SK-N-SH (cell line): Measurements from ENCODE around the gene LBHD1. TPM values are rescaled to one million over a fixed set of nuclear protein-coding genes. Genes with fewer than 3 reads are reported as not detected.

Source experiments
- CTCF ChIA-PET: fragments of 300-600, 350-600 bp; formaldehyde crosslinking; extraction: SDS; loops from one replicate; lab custom pipeline; 2021; lab: Yijun Ruan, JAX
- POLR2A ChIA-PET: fragments of 350-600 bp; sonication (Branson Sonifier 250); formaldehyde crosslinking; extraction: SDS; loops from one replicate; lab custom pipeline; 2020; ENCODE audit warnings: antibody characterized with exemption, inconsistent platforms; lab: Yijun Ruan, JAX
- DNase-seq: peaks from one replicate; pipeline ENCODE4 v3.0.0; 2012
- H2AFZ ChIP-seq: fragments of 200-600 bp; sonication (generic); 2 replicates; pipeline ENCODE4 v1.8.1; 2016; ENCODE audit warnings: antibody characterized with exemption, mild to moderate bottlenecking, low read depth
- H3F3A ChIP-seq: fragments of 200-600 bp; sonication (generic); replicated peaks from 2 replicates; pipeline ENCODE3; 2016; ENCODE audit warnings: antibody characterized with exemption, mild to moderate bottlenecking; ENCODE audit not compliant: insufficient read depth
- H3K27ac ChIP-seq, 2 experiments: fragments of 200-500 bp in 1 of 2; fragments of 200-600 bp in 1 of 2; sonication (Bioruptor generic) in 1 of 2; sonication (generic), shearing (Covaris generic) in 1 of 2; 2 replicates each; pipeline versions ENCODE4 v1.5.1 to v1.6.1; 2014 to 2016; ENCODE audit warnings: low read depth in 2 of 2, inconsistent platforms in 1 of 2, low read length in 1 of 2, mild to moderate bottlenecking in 1 of 2, mixed read lengths in 1 of 2
- H3K27me3 ChIP-seq: fragments of 200-600 bp; sonication (generic), shearing (Covaris generic); 2 replicates; pipeline ENCODE4 v1.6.1; 2016; ENCODE audit warnings: mixed run types; ENCODE audit not compliant: insufficient read depth
- H3K36me3 ChIP-seq, 2 experiments: fragments of 200-500 bp in 1 of 2; fragments of 200-600 bp in 1 of 2; sonication (Bioruptor generic) in 1 of 2; sonication (generic) in 1 of 2; replicated peaks in 1 of 2; 2 replicates each; pipeline versions ENCODE3 to v1.5.1; 2014 to 2016; ENCODE audit warnings: low read length in 1 of 2, mild to moderate bottlenecking in 1 of 2; ENCODE audit not compliant: insufficient read depth in 2 of 2, control insufficient read depth in 1 of 2
- H3K4me1 ChIP-seq, 2 experiments: fragments of 200-500 bp in 1 of 2; fragments of 200-600 bp in 1 of 2; sonication (Bioruptor generic) in 1 of 2; sonication (generic), shearing (Covaris generic) in 1 of 2; 2 replicates each; pipeline versions ENCODE4 v1.5.1 to v1.6.1; 2014 to 2016; ENCODE audit warnings: low read depth in 1 of 2, low read length in 1 of 2, mixed run types in 1 of 2; ENCODE audit not compliant: insufficient read depth in 2 of 2, control insufficient read depth in 1 of 2
- H3K4me2 ChIP-seq: fragments of 200-600 bp; sonication (generic), shearing (Covaris generic); 2 replicates; pipeline ENCODE4 v1.6.1; 2017; ENCODE audit warnings: mixed run types
- H3K4me3 ChIP-seq, 2 experiments: fragments of 200-500 bp in 1 of 2; fragments of 200-600 bp in 1 of 2; sonication (Bioruptor generic) in 1 of 2; sonication (generic), shearing (Covaris generic) in 1 of 2; 2 replicates each; pipeline versions ENCODE4 v1.5.1 to v1.8.1; 2014 to 2016; ENCODE audit warnings: low read depth in 2 of 2, inconsistent platforms in 1 of 2, low read length in 1 of 2, mild to moderate bottlenecking in 1 of 2, mixed read lengths in 1 of 2, moderate library complexity in 1 of 2
- H3K79me2 ChIP-seq: fragments of 200-600 bp; sonication (generic); 2 replicates; pipeline ENCODE4 v1.8.1; 2017; ENCODE audit warnings: mild to moderate bottlenecking; ENCODE audit not compliant: insufficient read depth
- H3K9ac ChIP-seq: fragments of 200-600 bp; sonication (generic); 2 replicates; pipeline ENCODE4 v1.6.1; 2017; ENCODE audit warnings: mixed run types
- H3K9me2 ChIP-seq: fragments of 200-600 bp; sonication (generic); 2 replicates; pipeline ENCODE4 v1.6.1; 2017; ENCODE audit warnings: mixed run types
- H3K9me3 ChIP-seq: fragments of 200-600 bp; sonication (generic); 2 replicates; pipeline ENCODE4 v1.6.1; 2017; ENCODE audit warnings: mixed run types, mild to moderate bottlenecking, moderate library complexity
- H4K20me1 ChIP-seq: fragments of 200-600 bp; sonication (generic); 2 replicates; pipeline ENCODE4 v1.6.1; 2017; ENCODE audit warnings: mild to moderate bottlenecking, mixed run types; ENCODE audit not compliant: insufficient read depth
- CHD2 ChIP-seq: fragments of 150-350 bp; IDR thresholded peaks from 2 replicates; pipeline ENCODE4 v1.6.1; 2018; ENCODE audit warnings: low read length; ENCODE audit not compliant: partially characterized antibody
- EZH2phosphoT487 ChIP-seq: fragments of 200-600 bp; sonication (generic); IDR thresholded peaks from 2 replicates; pipeline ENCODE4 v1.6.1; 2017; ENCODE audit warnings: low read depth, mixed run types, mild to moderate bottlenecking, antibody characterized with exemption, moderate library complexity, borderline replicate concordance
- FOXJ3 ChIP-seq: sonication (generic); formaldehyde crosslinking; IDR thresholded peaks from 2 replicates; pipeline ENCODE4 v1.5.1; 2020; ENCODE audit warnings: mild to moderate bottlenecking, missing genetic modification reagents
- GABPA ChIP-seq: IDR thresholded peaks from 2 replicates; pipeline ENCODE4 v1.4.0; 2012; ENCODE audit warnings: low read depth, mild to moderate bottlenecking
- JUND ChIP-seq: IDR thresholded peaks from 2 replicates; pipeline ENCODE4 v1.4.0; 2012
- MEF2A ChIP-seq: IDR thresholded peaks from 2 replicates; pipeline ENCODE4 v1.4.0; 2012; ENCODE audit warnings: low read depth, borderline replicate concordance
- MXI1 ChIP-seq: IDR thresholded peaks from 2 replicates; pipeline ENCODE4 v1.6.1; 2012; ENCODE audit warnings: mild to moderate bottlenecking, low read depth, low read length, improper control_type of control experiment
- NFIC ChIP-seq: IDR thresholded peaks from 2 replicates; pipeline ENCODE4 v1.4.0; 2012; ENCODE audit warnings: borderline replicate concordance
- NRF1 ChIP-seq: IDR thresholded peaks from 2 replicates; pipeline ENCODE4 v1.6.1; 2012; ENCODE audit warnings: low read depth, mild to moderate bottlenecking, low read length
- RAD21 ChIP-seq: IDR thresholded peaks from 2 replicates; pipeline ENCODE4 v1.6.1; 2012; ENCODE audit warnings: mild to moderate bottlenecking, low read length
- RXRA ChIP-seq: IDR thresholded peaks from 2 replicates; pipeline ENCODE4 v1.4.0; 2012; ENCODE audit warnings: low read depth, mild to moderate bottlenecking, borderline replicate concordance
- SIN3A ChIP-seq: IDR thresholded peaks from 2 replicates; pipeline ENCODE4 v1.6.1; 2012; ENCODE audit warnings: low read depth, mild to moderate bottlenecking, low read length, moderate library complexity, borderline replicate concordance
- SMC3 ChIP-seq: IDR thresholded peaks from 2 replicates; pipeline ENCODE4 v1.6.1; 2012; ENCODE audit warnings: low read depth, low read length, improper control_type of control experiment
- TAF1 ChIP-seq: IDR thresholded peaks from 2 replicates; pipeline ENCODE4 v1.6.1; 2012; ENCODE audit warnings: low read depth, mild to moderate bottlenecking, low read length, moderate library complexity, borderline replicate concordance
- TCF12 ChIP-seq: IDR thresholded peaks from 2 replicates; pipeline ENCODE4 v1.4.0; 2012
- TEAD4 ChIP-seq: IDR thresholded peaks from 2 replicates; pipeline ENCODE4 v1.4.0; 2012; ENCODE audit warnings: mild to moderate bottlenecking, borderline replicate concordance; ENCODE audit not compliant: insufficient read depth
- YY1 ChIP-seq: IDR thresholded peaks from 2 replicates; pipeline ENCODE4 v1.4.0; 2012; ENCODE audit warnings: low read depth, mild to moderate bottlenecking
- WGBS: methylation state at CpG from one replicate; pipeline ENCODE4 v1.1.6; 2017; ENCODE audit warnings: low lambda C conversion rate; 5-methylcytosine and 5-hydroxymethylcytosine counted together
- polyA plus RNA-seq, 3 experiments: library from polyadenylated mRNA; depleted of rRNA; stranded (reverse); fragments of >200 nt; gene quantifications; 2 replicates each; pipeline ENCODE4 v1.2.3, GENCODE V29; 2012
- TF ChIP-seq, protein P1 (sequence below): IDR thresholded peaks from 2 replicates; pipeline ENCODE4 v1.6.1; 2012; ENCODE audit warnings: mild to moderate bottlenecking, low read depth, low read length, moderate library complexity
- TF ChIP-seq, protein P2 (sequence below): fragments of 150-350 bp; IDR thresholded peaks from 2 replicates; pipeline ENCODE4 v1.6.1; 2017; ENCODE audit warnings: antibody characterized with exemption, low read length, low read depth, borderline replicate concordance
- TF ChIP-seq, protein P3 (sequence below): IDR thresholded peaks from 2 replicates; pipeline ENCODE4; 2012
- TF ChIP-seq, protein P4 (sequence below): fragments of 200-600 bp; sonication (generic); IDR thresholded peaks from 2 replicates; pipeline ENCODE4 v1.6.1; 2017; ENCODE audit warnings: antibody characterized with exemption, mild to moderate bottlenecking, moderate library complexity
- TF ChIP-seq, protein P5 (sequence below): IDR thresholded peaks from 2 replicates; pipeline ENCODE4 v1.4.0; 2012; ENCODE audit warnings: low read depth, borderline replicate concordance

LBHD1 gene
- polyA plus RNA-seq, 1 of the 3 experiments (the other 2 are of a cell fraction) = 9.7 TPM

DNA sequence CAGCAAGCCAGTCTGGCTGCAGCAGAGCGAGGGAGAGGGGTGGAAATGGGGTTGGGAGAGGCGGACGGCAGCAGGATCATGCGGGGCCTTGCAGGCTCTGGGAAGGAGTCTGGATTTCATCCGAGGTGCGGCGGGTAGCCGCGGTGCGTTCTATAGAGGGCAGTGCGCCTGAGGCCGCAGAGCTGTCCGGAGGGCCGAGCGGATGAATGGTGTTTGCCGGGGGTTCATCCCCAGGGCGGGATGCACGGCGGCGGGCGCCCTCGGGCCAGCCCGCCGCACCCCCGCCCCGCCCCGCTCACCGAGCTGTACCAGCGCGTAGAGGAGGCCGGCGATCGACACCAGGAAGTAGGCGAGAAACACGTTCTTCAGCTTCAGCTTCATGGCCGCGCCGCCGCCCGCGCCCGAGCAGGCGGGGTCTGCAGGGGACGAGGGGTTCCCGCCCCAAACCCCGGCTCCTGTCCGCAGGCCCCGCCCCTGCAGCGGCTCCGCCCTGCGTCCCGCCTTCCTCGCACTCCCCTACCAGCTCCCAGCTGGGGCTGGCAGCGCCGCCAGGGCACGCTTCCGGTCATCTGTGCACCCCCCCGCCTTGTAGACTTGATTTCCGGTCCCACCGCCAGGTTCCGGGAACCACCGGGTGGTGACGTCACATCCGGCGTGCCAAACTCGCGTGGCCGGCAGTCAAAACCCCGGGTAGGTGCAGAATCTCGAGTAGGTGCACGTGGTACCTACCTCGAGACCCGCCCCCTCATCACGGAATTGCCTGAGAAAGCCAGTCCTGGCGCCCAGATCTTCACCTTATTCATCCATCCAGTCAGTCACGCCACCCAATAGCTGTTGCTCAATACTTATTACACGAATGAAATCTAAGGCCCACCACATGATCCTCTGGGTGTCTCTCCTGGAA is 50.2 kb downstream of the LBHD1 start, which contains the start of gene B3GAT3:
Gene B3GAT3 (minus strand): TSS at position 420 of the 904 bp plus-strand sequence. CDS start 39 bp downstream, at position 381.
- Histone ChIP-seq H3F3A (peaks cover 41% of the 10 kb centered on the region), H3K27me3 (no peaks in the 10 kb centered on the region), H3K27ac (peak within 1 kb of the TSS; percentile 78 to 86), H3K79me2 (peaks cover 30% of the 10 kb centered on the region), H3K4me3 (peak within 1 kb of the TSS; percentile 77 to 92), H4K20me1 (no peaks in the 10 kb centered on the region), H3K9me3 (no peaks in the 10 kb centered on the region), H2AFZ (peak within 1 kb of the TSS; percentile 43; the same call in 1 of the 2 replicates), H3K4me2 (peak within 1 kb of the TSS; percentile 94), H3K36me3 (peaks cover 9 to 21% of the 10 kb centered on the region in 2 experiments), H3K9me2 (no peaks in the 10 kb centered on the region), H3K4me1 (peaks cover 7 to 15% of the 10 kb centered on the region in 2 experiments; a peak in 3 of 4 replicates), H3K9ac (peak within 1 kb of the TSS; percentile 87)
- DNase-seq = peak; percentile 99
- POLR2A ChIA-PET = interaction anchor here (0.7 to 3.3 kb wide), 15 partner anchors 9 to 225 kb away, joined by 3 to 37 read pairs (median 7); partner anchors contain the start of genes C11orf98, CSKMT, EEF1G and EML3
- CTCF ChIA-PET = interaction anchor here (0.8 to 2.5 kb wide), 12 partner anchors 8 to 227 kb away, joined by 3 to 16 read pairs (median 4); partner anchors contain the start of genes ROM1, TMEM179B and TUT1
- WGBS = 4% methylated on average over 56 of the region's 77 CpGs
- no peak for TF ChIP-seq FOXJ3 (CRISPR knock-in tag)
- TF ChIP-seq TCF12 = peak; percentile 67; the same call in 1 of the 2 replicates
- TF ChIP-seq, protein P1, sequence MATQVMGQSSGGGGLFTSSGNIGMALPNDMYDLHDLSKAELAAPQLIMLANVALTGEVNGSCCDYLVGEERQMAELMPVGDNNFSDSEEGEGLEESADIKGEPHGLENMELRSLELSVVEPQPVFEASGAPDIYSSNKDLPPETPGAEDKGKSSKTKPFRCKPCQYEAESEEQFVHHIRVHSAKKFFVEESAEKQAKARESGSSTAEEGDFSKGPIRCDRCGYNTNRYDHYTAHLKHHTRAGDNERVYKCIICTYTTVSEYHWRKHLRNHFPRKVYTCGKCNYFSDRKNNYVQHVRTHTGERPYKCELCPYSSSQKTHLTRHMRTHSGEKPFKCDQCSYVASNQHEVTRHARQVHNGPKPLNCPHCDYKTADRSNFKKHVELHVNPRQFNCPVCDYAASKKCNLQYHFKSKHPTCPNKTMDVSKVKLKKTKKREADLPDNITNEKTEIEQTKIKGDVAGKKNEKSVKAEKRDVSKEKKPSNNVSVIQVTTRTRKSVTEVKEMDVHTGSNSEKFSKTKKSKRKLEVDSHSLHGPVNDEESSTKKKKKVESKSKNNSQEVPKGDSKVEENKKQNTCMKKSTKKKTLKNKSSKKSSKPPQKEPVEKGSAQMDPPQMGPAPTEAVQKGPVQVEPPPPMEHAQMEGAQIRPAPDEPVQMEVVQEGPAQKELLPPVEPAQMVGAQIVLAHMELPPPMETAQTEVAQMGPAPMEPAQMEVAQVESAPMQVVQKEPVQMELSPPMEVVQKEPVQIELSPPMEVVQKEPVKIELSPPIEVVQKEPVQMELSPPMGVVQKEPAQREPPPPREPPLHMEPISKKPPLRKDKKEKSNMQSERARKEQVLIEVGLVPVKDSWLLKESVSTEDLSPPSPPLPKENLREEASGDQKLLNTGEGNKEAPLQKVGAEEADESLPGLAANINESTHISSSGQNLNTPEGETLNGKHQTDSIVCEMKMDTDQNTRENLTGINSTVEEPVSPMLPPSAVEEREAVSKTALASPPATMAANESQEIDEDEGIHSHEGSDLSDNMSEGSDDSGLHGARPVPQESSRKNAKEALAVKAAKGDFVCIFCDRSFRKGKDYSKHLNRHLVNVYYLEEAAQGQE = no peak
- 0 out of 2 replicates have a peak, but pooled peaks have one; percentile 38 for TF ChIP-seq YY1
- TF ChIP-seq, protein P2, sequence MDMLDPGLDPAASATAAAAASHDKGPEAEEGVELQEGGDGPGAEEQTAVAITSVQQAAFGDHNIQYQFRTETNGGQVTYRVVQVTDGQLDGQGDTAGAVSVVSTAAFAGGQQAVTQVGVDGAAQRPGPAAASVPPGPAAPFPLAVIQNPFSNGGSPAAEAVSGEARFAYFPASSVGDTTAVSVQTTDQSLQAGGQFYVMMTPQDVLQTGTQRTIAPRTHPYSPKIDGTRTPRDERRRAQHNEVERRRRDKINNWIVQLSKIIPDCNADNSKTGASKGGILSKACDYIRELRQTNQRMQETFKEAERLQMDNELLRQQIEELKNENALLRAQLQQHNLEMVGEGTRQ = no peak
- TF ChIP-seq NFIC = peak; percentile 25
- TF ChIP-seq NRF1 = no peak
- peak; percentile 96 for TF ChIP-seq CHD2
- no peak for TF ChIP-seq TEAD4
- TF ChIP-seq JUND = 0 out of 2 replicates have a peak, but pooled peaks have one; percentile 12
- TF ChIP-seq SMC3 = no peak
- no peak for TF ChIP-seq MEF2A
- TF ChIP-seq, protein P3, sequence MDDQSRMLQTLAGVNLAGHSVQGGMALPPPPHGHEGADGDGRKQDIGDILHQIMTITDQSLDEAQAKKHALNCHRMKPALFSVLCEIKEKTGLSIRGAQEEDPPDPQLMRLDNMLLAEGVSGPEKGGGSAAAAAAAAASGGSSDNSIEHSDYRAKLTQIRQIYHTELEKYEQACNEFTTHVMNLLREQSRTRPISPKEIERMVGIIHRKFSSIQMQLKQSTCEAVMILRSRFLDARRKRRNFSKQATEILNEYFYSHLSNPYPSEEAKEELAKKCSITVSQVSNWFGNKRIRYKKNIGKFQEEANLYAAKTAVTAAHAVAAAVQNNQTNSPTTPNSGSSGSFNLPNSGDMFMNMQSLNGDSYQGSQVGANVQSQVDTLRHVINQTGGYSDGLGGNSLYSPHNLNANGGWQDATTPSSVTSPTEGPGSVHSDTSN = peak; percentile 48
- TF ChIP-seq TAF1 = peak; percentile 30; the same call in 1 of the 2 replicates
- no peak for TF ChIP-seq RAD21
- TF ChIP-seq, protein P4, sequence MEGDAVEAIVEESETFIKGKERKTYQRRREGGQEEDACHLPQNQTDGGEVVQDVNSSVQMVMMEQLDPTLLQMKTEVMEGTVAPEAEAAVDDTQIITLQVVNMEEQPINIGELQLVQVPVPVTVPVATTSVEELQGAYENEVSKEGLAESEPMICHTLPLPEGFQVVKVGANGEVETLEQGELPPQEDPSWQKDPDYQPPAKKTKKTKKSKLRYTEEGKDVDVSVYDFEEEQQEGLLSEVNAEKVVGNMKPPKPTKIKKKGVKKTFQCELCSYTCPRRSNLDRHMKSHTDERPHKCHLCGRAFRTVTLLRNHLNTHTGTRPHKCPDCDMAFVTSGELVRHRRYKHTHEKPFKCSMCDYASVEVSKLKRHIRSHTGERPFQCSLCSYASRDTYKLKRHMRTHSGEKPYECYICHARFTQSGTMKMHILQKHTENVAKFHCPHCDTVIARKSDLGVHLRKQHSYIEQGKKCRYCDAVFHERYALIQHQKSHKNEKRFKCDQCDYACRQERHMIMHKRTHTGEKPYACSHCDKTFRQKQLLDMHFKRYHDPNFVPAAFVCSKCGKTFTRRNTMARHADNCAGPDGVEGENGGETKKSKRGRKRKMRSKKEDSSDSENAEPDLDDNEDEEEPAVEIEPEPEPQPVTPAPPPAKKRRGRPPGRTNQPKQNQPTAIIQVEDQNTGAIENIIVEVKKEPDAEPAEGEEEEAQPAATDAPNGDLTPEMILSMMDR = 0 out of 2 replicates have a peak, but pooled peaks have one; percentile 6
- peak; percentile 97 for TF ChIP-seq GABPA
- TF ChIP-seq RXRA = no peak
- TF ChIP-seq EZH2phosphoT487 = no peak
- TF ChIP-seq, protein P5, sequence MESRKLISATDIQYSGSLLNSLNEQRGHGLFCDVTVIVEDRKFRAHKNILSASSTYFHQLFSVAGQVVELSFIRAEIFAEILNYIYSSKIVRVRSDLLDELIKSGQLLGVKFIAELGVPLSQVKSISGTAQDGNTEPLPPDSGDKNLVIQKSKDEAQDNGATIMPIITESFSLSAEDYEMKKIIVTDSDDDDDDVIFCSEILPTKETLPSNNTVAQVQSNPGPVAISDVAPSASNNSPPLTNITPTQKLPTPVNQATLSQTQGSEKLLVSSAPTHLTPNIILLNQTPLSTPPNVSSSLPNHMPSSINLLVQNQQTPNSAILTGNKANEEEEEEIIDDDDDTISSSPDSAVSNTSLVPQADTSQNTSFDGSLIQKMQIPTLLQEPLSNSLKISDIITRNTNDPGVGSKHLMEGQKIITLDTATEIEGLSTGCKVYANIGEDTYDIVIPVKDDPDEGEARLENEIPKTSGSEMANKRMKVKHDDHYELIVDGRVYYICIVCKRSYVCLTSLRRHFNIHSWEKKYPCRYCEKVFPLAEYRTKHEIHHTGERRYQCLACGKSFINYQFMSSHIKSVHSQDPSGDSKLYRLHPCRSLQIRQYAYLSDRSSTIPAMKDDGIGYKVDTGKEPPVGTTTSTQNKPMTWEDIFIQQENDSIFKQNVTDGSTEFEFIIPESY = peak; percentile 76
- TF ChIP-seq MXI1 = peak; percentile 100
- 0 out of 2 replicates have a peak, but pooled peaks have one; percentile 59 for TF ChIP-seq SIN3A
